HPDE6-E6E7 (cell line): ENCODE measurements around the gene SFXN5.

Source experiments
- DNase-seq: peaks from one replicate; pipeline ENCODE4 v3.0.0; 2011; ENCODE audit warnings: missing footprints; ENCODE audit errors: extremely low spot score

SFXN5 gene

GRCh38 chr2:72956936-72957335, 114.6 kb downstream of the SFXN5 start:
- DNase-seq: no peak

- DNase-seq: no peak
Measured at GRCh38 chr2:72956050-72956395, 115.5 kb downstream of the SFXN5 start.

GRCh38 chr2:72955228-72956049, 116.1 kb downstream of the SFXN5 start:
- DNase-seq: no peak

- DNase-seq: no peak
Measured at GRCh38 chr2:72954376-72955227, 116.9 kb downstream of the SFXN5 start.

- no peak for DNase-seq
Measured at GRCh38 chr2:72953976-72954375, 117.5 kb downstream of the SFXN5 start.

GRCh38 chr2:72953528-72953927, 118.0 kb downstream of the SFXN5 start:
- DNase-seq: no peak

- DNase-seq: no peak
Measured at GRCh38 chr2:72952961-72953360, 118.6 kb downstream of the SFXN5 start.

GRCh38 chr2:72952110-72952823, 119.2 kb downstream of the SFXN5 start:
- no peak for DNase-seq

- no peak for DNase-seq
Measured at GRCh38 chr2:72951303-72952095, 120.0 kb downstream of the SFXN5 start.

- DNase-seq: no peak
Measured at GRCh38 chr2:72950558-72951255, 120.8 kb downstream of the SFXN5 start.

- DNase-seq: no peak
Measured at GRCh38 chr2:72949642-72950041, 121.9 kb downstream of the SFXN5 start.

GRCh38 chr2:72949045-72949444, 122.5 kb downstream of the SFXN5 start:
- DNase-seq: peak; percentile 51

- DNase-seq: no peak
Measured at GRCh38 chr2:72947952-72948830, 123.3 kb downstream of the SFXN5 start.

GRCh38 chr2:72946466-72946865, 125.0 kb downstream of the SFXN5 start:
- no peak for DNase-seq

GRCh38 chr2:72945450-72946019, 126.0 kb downstream of the SFXN5 start:
- DNase-seq: no peak

GRCh38 chr2:72944804-72945449, 126.6 kb downstream of the SFXN5 start:
- DNase-seq: no peak

- DNase-seq: no peak
Measured at GRCh38 chr2:72943540-72944395, 127.7 kb downstream of the SFXN5 start.

GRCh38 chr2:72942881-72943418, 128.6 kb downstream of the SFXN5 start:
- DNase-seq: no peak
